NCI-H1436 (cell line): ENCODE data around the gene CLDN16.

Experiments used
- DNase-seq: peaks from one replicate; lab custom pipeline; 2025; lab: John Stamatoyannopoulos, UW

Gene CLDN16, protein sequence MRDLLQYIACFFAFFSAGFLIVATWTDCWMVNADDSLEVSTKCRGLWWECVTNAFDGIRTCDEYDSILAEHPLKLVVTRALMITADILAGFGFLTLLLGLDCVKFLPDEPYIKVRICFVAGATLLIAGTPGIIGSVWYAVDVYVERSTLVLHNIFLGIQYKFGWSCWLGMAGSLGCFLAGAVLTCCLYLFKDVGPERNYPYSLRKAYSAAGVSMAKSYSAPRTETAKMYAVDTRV

DNA sequence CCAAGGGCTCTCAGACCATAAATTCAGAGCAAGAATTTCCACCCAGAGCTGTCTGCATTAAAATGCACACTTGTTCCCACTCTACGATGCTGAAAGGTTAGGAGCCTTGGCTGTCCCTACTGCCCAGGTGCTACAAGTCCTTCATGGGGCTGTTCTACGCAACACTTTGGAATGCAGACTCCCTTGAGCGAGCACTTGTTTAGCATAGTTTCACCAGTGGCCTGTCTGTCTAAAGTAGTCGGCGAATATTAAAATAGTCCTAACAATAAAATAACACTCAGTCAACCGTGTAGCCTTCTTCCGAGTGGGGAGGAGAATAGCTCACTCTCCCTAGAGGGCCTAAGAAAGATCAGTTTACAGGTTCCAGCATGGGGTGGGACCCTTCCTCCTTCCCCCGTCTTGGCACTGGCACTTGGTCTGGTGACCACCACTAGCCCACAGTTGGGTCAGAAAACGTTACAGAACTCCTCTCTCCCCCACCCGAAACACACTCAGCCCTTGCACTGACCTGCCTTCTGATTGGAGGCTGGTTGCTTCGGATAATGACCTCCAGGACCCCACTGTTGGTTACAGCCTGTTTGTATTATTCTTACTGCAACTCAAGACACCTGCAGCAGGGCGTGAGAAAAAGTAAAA lies at the start of gene CLDN16:
Gene CLDN16, plus strand, starts transcription at position 586 of the 636 bp plus-strand sequence. CDS start 167 bp downstream, outside the sequence.
- no peak for DNase-seq

DNA sequence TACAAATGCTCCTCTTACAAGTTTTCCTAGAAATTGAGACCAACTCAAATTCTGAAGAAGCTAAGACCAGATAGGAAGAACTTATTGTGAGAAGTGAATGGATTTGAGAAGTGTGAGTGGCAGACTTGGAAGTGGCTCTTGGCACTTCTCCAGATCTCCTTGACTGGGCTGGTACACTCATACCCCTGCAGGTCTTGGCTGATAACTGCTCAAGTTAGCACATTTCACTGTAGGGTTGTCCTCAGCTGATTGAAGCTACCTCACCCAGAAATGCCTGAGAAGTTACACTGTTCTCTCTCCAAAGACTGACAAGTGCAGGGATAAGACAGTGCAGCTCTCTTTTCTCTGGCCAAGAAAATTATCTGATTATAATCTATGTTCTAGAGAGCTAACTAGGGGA lies 49.2 kb upstream of the CLDN16 start:
- no peak for DNase-seq

DNA sequence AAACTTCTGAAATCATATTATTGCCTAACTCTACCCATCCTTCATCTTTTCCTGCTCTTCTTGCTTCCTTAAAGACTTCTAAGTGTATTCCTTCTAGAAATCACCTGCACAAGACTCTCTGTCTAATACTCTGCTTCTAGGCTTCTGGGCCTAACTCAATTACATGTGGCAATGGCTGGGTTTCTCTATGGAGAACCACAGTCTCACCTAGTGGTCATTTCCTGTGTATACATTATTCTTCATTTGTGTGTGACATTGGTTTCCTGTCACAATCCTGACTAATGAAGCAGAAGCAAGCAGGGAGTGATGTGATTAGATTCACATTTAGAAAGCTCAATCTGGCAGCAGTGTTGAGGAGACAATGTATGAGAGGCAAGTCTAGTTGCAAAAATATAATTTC lies 48.8 kb upstream of the CLDN16 start:
- no peak for DNase-seq

DNA sequence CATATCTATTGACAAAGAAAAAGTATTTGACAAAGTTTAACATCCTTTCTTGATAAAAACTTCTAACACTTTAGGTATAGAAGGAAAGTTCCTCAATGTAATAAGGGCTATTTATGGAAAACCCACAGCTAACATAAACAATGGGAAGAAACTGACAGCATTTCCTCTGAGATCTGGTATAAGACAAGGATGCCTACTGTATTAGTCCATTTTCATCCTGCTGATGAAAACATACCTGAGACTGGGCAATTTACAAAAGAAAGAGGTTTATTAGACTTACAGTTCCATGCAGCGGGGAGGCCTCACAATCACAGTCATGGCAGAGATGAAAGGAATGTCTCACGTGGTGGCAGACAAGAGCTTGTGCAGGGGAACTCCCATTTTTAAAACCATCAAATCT lies 47.9 kb upstream of the CLDN16 start:
- no peak for DNase-seq

DNA sequence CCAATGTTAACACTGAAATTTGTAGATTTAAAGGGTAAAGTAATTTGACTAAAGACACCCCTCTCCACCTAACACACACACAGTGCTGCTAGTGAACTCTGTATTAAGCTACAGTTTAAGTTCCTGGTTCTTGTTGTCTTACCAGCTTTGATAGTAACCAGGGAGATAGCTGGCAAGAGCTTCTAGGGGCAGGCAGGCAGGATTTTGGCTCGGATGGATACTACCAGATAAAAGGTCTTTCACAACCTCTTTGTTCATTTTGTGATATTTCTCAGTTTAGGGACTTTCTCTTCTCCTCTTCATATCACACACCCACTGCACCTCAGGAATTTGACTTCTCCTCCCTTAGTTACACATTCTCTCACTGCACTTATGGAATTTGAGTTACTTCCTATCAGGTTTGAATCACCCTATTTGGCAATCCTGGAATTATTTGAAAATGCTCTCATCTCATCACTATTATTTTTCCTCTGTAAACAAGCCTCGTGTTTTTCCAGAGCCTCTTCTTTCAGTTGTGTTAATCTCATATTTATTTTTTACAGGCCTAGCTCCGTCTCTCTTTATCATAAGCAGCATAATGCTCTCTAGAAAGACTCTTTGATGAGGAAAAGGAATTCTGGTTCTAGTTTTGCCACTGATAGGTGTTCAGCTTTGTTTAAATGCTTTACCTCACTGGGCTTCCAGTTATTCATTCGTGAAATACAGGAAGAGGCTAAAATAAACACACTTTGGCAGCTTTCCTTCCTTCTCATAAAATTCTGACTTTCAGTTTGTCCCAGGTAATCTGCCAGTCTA lies 42.7 kb upstream of the CLDN16 start:
- DNase-seq, result no peak

DNA sequence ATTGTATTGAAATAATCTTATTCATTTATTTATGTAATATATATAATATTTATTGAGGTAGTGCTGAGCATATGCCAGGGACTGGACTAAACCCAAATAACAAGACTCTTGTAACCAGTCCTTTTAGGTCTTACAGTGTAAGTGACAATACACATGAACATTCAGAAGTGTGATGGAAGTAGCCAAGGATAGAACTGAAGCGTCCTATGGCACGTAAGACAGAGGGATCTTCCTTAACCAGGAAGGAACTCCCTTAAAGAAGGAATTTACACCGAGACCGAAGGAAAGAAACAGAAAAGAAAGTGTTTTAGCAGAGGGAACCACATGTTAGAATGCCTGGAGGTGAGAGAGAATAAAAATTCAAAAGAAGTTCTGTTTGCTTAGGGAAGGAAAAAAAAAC lies 42.1 kb upstream of the CLDN16 start:
- no peak for DNase-seq

DNA sequence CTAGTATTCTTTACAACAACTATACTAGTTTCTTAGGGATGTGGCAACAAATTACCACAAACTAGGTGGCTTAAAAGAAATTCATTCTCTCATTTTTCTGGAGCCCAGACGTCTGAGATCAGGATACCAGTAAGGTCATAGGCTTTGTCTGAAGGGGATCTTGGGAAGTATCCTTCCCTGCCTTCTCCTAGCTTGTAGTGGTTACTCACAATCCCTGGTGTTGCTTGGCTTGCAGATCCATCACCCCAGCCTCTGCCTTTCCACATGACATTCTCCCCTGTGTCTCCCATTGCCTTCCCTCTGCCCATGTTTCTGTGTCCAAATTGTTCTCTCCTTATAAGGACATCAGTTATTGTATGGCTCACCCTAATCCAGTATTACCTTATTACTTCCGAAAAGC lies 41.4 kb upstream of the CLDN16 start:
- DNase-seq, result no peak

DNA sequence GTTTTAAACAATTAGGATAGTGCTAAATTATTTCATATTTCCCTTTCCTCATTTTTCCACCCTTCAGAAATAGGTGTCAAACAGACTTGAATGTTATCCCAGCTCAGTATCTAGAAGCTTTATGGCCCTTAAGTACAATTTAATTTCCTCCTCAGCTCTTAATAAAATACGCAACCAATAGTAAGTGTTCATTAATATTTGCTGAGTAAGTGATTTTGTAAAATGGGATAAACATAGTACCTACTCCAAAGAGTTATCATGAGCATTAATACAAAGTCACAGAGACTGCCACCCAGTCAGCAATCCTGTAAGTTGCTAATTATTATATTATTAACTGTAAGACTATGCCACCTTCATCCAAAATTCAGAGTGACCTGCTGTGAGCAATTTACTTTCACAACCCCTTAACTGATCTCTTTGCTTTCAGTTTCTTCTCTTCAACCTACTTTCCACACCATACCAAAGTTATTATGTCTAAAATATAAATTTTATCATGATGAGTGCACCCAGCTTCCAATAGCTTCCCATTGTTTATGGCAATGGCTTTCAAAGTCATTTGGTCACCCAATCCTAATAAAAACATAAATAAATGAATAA lies 35.0 kb upstream of the CLDN16 start:
- DNase-seq, result no peak

DNA sequence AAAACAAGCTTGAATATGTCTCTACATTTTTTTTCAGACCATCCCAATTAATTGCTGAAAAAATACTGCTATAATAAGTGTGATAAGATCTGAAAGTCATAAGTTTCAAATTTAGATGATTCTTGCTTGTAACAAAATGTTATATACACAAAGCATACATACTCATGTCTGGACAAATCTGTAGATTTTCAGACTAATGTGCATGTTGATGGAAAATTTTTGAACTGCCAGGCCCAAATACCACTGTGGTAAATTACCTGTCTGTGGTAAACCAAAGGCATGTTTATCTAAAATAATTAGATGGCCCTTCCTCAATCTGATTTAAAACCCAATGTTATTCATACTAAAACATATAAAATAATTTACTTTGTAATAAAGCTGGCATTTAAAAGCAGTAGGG lies 31.7 kb upstream of the CLDN16 start:
- DNase-seq, result no peak

DNA sequence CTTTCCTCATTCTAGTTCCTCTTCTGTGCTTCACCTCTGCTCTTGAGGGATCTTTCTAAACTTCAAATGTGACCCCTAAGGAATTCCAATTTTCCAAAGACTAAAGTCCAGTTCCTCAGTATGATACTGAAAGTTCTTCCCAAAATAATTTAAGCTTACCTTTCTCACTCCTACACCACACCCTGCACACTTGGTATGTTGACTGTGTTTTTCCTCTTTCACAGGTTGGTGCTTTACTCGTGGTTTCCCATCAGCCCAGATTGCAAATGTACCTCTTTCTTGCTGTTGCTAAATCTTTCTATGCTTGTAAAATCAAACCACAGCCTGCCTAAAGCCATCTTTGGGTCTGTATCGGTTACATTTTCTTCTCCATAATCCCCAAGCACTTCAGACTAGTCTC lies 30.5 kb upstream of the CLDN16 start:
- no peak for DNase-seq

DNA sequence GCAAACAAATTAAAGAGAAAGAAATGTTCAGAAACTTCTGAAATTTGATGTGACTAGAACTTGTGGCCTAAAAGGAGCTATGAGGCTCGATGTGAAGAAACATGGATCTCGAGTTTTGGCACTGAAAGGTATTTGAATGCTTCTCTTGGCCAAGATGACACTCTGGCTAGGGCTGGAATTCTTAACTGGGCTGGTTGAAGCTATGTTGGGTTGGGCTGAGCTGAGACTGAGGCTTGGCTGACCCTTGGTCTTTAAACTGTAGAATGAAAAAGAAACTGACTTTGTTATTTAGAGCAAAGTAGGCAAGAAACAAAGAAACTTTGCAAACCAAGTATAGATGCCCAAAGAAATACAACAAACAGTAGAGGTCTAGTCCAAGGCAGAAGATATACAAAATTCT lies 28.1 kb upstream of the CLDN16 start:
- no peak for DNase-seq

DNA sequence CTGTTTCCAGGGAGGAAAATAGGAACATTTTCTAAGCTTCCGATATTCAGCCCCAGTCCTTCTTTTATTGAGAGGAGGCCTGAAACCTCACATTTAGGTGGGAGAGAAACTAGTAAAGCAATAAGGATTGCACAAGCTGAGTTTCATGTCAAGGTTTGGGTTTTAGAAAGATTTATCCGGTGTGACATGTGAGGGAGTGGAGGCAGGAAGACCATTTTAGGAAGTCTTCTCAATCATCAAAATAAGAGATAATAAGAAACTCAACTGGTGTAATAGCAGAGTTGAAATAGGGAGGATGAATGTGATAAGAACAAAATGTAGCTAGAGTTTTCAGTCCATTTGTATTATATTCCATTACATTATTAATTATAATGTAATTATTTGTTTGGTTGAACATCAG lies 27.7 kb upstream of the CLDN16 start:
- DNase-seq, result no peak

DNA sequence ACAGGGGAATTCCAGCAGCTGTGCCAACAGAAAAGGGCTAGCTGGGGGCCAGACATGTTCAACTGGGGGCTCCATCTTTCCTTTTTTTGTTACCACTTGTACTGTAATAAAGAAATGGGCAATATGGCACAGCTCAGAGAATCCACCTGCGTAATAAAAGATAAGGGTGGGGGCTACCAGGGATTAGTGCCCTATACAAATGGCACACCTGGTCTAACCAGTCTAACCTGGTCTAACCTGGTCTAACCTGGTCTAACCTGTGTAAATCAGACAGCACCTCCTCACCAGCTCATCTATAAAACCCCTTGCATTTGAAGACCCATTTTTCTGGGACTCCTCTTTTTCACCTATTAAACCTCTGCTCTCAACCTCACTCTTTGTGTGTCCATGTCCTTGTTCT lies 26.2 kb upstream of the CLDN16 start:
- no peak for DNase-seq

DNA sequence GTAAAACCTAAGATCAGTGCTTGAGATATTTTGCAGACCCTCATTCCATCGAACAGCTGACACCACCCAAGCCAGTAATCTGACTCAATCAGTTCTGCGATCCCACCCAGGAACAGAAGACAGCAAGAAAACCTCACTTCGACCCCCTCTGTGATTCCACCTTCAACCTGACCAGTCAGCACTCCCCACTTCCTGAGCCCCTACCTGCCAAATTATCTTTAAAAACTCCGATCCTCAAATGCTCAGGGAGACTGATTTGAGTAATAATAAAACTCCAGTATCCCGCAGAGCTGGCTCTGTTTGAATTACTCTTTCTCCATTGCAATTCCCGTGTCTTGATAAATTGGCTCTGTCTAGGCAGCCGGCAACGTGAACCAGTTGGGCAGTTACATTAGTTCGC lies 25.7 kb upstream of the CLDN16 start:
- DNase-seq, result no peak

DNA sequence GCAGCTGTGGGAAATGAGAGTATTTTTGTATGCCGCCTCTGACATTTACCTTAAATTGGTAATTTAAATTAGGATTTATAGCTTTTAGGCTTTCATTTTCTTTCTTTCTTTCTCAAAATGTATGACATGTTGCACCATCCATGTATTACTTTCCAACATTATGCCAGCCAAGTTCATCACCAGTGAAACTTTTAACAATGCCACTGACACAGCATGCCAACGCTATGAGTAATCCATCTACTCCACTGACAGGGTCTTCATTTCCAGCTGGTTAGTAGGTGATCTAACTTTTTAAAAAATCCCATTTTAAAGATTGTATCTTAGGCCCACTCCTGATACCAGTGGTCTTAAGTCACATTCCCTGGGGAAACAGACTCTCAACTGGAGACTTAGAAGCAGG lies 21.8 kb upstream of the CLDN16 start:
- DNase-seq, result no peak

DNA sequence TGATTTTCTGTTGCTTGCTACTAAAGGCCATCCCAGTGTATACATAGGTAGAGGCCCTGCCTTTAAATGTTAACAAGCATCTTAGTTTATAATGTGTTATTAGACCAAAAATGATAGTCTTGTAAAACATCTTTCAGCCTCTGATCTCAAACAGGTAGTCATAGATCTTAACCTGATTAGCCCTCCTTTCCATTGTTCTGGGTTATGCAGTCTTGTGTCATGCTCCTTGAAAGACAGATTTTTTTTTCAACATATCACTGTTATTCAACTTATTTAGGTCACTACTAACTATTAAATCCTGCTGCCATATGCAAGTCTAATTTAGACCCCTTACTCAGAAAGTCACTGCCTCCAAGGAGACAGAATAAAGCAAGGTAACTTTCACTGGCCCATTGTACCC lies 19.1 kb upstream of the CLDN16 start:
- no peak for DNase-seq

DNA sequence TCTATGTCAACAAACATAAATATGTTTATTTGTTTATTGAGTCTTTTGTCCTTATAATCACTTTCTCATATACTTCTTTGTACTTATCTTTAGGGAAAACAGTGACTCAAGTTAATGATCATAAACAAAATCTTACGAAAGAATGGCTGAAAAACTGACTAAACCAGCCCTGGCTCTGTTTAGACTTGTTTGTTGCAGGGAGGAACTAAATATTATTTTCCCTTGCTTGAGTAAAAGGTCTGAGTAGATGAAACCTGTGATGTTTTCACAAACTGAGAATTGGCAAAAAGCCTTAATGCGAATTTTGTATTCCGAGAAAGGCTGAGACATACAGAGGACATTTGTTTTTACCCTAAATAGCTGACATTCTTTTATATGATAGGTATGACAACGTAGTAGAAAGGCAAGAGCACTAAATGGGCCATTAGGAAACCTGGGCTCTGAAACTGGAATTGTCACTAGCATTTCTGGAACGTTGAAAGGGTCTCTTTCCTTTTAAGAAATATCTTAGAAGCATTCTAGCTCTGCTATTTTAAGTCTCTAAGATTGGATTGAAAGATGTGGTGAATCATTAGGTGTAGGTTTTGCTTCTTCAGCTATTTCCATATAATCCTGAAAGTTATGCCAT lies 18.2 kb upstream of the CLDN16 start:
- DNase-seq, result no peak

DNA sequence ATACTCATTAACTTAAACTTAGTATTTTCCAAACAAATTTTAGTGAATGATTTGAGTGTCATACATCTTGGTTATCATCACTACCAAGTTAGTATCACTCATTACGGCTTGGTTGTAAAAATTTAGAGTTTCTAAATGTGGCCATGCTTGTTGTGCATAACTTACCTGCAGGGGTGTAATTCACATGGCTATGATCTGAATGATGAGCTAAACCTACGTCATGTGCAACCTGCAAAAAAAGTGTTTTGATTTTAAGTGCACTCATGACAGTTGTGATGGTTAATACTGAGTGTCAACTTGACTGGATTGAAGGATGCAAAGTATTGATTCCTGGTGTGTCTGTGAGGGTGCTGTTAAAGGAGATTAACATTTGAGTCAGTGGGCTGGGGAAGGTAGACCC lies 17.6 kb upstream of the CLDN16 start:
- DNase-seq, result no peak

DNA sequence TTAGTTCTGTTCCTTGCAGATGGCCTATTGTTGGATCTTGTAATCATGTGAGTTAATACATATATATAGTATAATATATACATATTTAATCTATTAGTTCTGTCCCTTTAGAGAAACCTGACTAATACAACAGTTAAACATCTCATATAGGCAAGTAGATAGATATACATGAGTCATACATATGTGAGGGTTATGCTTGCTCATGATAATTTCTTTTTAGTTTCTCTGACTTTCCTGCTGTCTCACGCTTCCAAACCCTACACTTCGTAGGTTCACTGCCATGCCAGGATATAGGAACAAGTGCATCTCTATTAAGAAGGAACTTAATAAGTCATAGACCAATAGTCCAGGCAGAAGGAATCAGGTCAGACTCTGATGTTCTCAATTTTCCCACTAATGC lies 16.8 kb upstream of the CLDN16 start:
- no peak for DNase-seq

DNA sequence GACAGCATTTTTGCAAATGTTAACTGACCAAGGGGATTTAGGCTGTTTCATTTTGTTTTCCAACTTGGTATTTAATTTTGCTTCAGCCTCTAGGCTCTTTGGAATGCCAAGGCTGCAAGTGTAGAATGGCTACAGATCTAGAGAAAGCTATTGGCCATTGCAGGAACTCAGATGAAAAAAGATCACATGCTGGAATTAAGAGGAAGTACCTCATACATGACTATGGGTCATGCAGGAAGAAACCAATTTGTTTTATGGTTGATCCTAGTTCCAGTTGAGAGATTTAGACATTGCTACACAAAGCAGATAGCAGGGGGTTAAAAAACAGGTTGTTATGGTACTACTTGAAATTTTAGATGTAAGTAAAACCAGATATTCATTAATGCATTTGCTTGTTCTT lies 12.7 kb upstream of the CLDN16 start:
- DNase-seq, result no peak

DNA sequence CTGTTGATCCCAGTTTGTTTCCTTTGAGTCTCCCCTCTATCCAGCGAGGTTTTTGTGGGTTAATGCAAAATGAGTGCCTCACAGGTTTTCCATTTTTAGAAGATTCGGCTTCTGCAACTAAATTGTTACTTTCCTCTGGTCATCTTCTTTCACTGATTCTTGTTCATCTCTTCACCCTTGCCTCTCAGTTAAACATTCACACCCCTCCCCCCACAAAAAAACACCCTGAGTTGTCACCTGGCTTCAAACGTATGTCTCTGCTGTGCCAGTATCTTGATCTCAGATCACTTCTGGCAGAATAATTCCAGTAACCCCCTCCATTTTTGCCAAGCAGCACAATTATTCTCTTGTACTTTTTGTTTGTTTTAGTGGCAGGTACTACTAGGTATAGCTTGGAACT lies 12.3 kb upstream of the CLDN16 start:
- no peak for DNase-seq

DNA sequence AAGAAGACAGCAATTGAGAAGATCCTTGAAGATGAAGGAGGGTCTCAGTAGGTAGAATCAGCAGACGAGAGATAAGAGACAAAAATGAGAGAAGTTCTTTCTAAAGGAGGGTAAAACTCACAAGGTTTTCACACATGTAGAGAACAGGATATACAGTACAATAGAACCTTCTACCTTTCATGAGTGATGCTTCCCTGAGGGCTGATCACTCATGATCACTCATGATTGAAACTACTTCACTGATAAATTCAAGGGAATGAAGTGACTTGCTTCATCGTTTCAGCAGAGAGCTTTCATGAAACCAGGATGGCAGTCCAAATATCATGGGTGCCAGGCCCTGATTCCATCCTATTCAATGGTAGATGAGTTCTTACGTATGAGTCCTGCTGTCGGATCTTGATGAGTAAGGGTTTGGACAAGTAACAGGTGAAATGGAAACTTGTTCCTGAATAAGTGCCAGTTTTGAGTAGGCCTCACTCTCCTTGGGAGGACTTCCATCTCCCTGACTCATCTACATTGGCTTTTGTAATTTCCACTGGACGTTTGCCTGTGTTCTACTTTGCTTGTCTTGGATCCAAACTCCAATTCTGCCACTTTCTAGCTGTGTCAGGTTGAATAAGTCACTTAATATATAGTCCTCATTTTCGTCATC lies 9.6 kb upstream of the CLDN16 start:
- no peak for DNase-seq
